ENCODE results near the gene TSEN34. TPM values are rescaled to one million over a fixed set of nuclear protein-coding genes. Genes with fewer than 3 reads are reported as not detected.
A peak's percentile ranks its signal among the peaks of the same experiment; 100 is the strongest.

Gene TSEN34
- total and polyA plus RNA-seq, 7 experiments from 2014 or later: 9.5 to 48.7 (median 23.7) TPM

GRCh38 chr19:54162884-54163283, 28.2 kb upstream of the TSEN34 start:
- H3K9me3 Mint-ChIP-seq: peaks cover 0 to 9% (median 0%) of the 10 kb centered on the region in 11 donors
- Histone ChIP-seq H3K4me3 (ENCODE audit: low read length) (peak overlapping the region; percentile 53), H3K4me1 (ENCODE audit: control insufficient read depth in 2 of 2, insufficient read depth in 2 of 2, low read length in 2 of 2) (peaks cover 26 to 39% of the 10 kb centered on the region in 2 donors), H3K27ac (ENCODE audit: low read depth, low read length) (no peak overlapping the region), H3K9me3 (ENCODE audit: control insufficient read depth in 2 of 3, low read length in 3 of 3) (no peaks in the 10 kb centered on the region), H3K36me3 (ENCODE audit: control insufficient read depth in 2 of 3, insufficient read depth in 3 of 3, low read length in 3 of 3) (peaks cover 0 to 9% (median 4%) of the 10 kb centered on the region in 3 experiments), H3K27me3 (ENCODE audit: control insufficient read depth in 2 of 2, insufficient read depth in 2 of 2, low read length in 2 of 2) (no peaks in the 10 kb centered on the region)
- H3K4me3 Mint-ChIP-seq: peak overlapping the region; percentile 80 to 98 (median 94)
- ATAC-seq: no peak
- intact Hi-C loops (cut with micrococcal nuclease): loop anchor here in 1 of 2 donors (1.0 to 10.0 kb wide), 3 partner anchors 27 to 1492 kb away; partner anchors contain the start of genes RPS9 and U2AF2
- H3K4me1 Mint-ChIP-seq: peaks cover 40 to 71% (median 55%) of the 10 kb centered on the region in 7 donors
- H3K27me3 Mint-ChIP-seq: no peaks in the 10 kb centered on the region
- no peak for DNase-seq
- ChIA-PET POLR2A (interaction anchor here (0.5 to 1.1 kb wide), 3 partner anchors 26 to 40 kb away, joined by 3 read pairs; partner anchors contain the start of genes MBOAT7 and RPS9), CTCF (no interaction called here)
- H3K36me3 Mint-ChIP-seq: peaks cover 0 to 4% (median 0%) of the 10 kb centered on the region in 5 donors
- H3K27ac Mint-ChIP-seq: peak overlapping the region in 8 of 9 donors; percentile 40 to 88 (median 71)

GRCh38 chr19:54164369-54165068, 26.6 kb upstream of the TSEN34 start:
- H3K4me3 Mint-ChIP-seq: peak overlapping the region; percentile 27 to 95 (median 58)
- intact Hi-C loops (cut with micrococcal nuclease): loop anchor here in 1 of 2 donors (10.0 kb wide), 1 partner anchor 1490 kb away; the partner anchor contains the start of gene U2AF2
- no peak overlapping the region for H3K4me3 ChIP-seq (ENCODE audit: low read length)
- ChIA-PET POLR2A (interaction anchor here (0.9 to 1.2 kb wide), 3 partner anchors 25 to 35 kb away, joined by 3 read pairs; partner anchors contain the start of genes MBOAT7 and RPS9), CTCF (interaction anchor here (0.9 kb wide), 1 partner anchor 67 kb away, joined by 3 read pairs; no protein-coding TSS in a partner anchor)
- H3K4me1 ChIP-seq (ENCODE audit: control insufficient read depth in 2 of 2, insufficient read depth in 2 of 2, low read length in 2 of 2): peaks cover 17 to 31% of the 10 kb centered on the region in 2 donors
- H3K27ac ChIP-seq (ENCODE audit: low read depth, low read length): no peak overlapping the region
- peak overlapping the region in 2 of 9 donors; percentile 21 to 49 for H3K27ac Mint-ChIP-seq
- H3K4me1 Mint-ChIP-seq: peaks cover 29 to 55% (median 45%) of the 10 kb centered on the region in 7 donors
- peak in 2 of 9 donors; percentile 50 to 86 for DNase-seq
- H3K9me3 Mint-ChIP-seq: peaks cover 0 to 5% (median 0%) of the 10 kb centered on the region in 11 donors
- H3K36me3 Mint-ChIP-seq: peaks cover 0 to 2% (median 0%) of the 10 kb centered on the region in 5 donors
- H3K9me3 ChIP-seq (ENCODE audit: control insufficient read depth in 2 of 3, low read length in 3 of 3): no peaks in the 10 kb centered on the region
- H3K36me3 ChIP-seq (ENCODE audit: control insufficient read depth in 2 of 3, insufficient read depth in 3 of 3, low read length in 3 of 3): peaks cover 0 to under 1% (median 0%) of the 10 kb centered on the region in 3 experiments
- no peaks in the 10 kb centered on the region for H3K27me3 ChIP-seq (ENCODE audit: control insufficient read depth in 2 of 2, insufficient read depth in 2 of 2, low read length in 2 of 2)
- ATAC-seq: peak; percentile 16
- H3K27me3 Mint-ChIP-seq: no peaks in the 10 kb centered on the region

GRCh38 chr19:54165222-54165621, 25.9 kb upstream of the TSEN34 start:
- peaks cover 29 to 48% (median 38%) of the 10 kb centered on the region in 7 donors for H3K4me1 Mint-ChIP-seq
- peak overlapping the region in 3 of 10 donors; percentile 55 to 91 (median 79) for H3K4me3 Mint-ChIP-seq
- CTCF ChIA-PET: interaction anchor here (0.9 kb wide), 1 partner anchor 66 kb away, joined by 3 read pairs; no protein-coding TSS in a partner anchor
- H3K27me3 Mint-ChIP-seq: no peaks in the 10 kb centered on the region
- intact Hi-C loops (cut with micrococcal nuclease): loop anchor here in 1 of 2 donors (10.0 kb wide), 1 partner anchor 1490 kb away; the partner anchor contains the start of gene U2AF2
- no peak overlapping the region for H3K27ac ChIP-seq (ENCODE audit: low read depth, low read length)
- POLR2A ChIA-PET: interaction anchor here (0.8 kb wide), 1 partner anchor 36 kb away, joined by 3 read pairs; the partner anchor contains the start of gene RPS9
- ATAC-seq (no peak), DNase-seq (no peak)
- H3K9me3 ChIP-seq (ENCODE audit: control insufficient read depth in 2 of 3, low read length in 3 of 3): no peaks in the 10 kb centered on the region
- H3K27ac Mint-ChIP-seq: peak overlapping the region in 1 of 9 donors; percentile 21
- H3K9me3 Mint-ChIP-seq: peaks cover 0 to 3% (median 0%) of the 10 kb centered on the region in 11 donors
- H3K4me3 ChIP-seq (ENCODE audit: low read length): no peak overlapping the region
- no peaks in the 10 kb centered on the region for H3K36me3 ChIP-seq (ENCODE audit: control insufficient read depth in 2 of 3, insufficient read depth in 3 of 3, low read length in 3 of 3)
- peaks cover 0 to 2% (median 0%) of the 10 kb centered on the region in 5 donors for H3K36me3 Mint-ChIP-seq
- H3K4me1 ChIP-seq (ENCODE audit: control insufficient read depth in 2 of 2, insufficient read depth in 2 of 2, low read length in 2 of 2): peaks cover 15 to 29% of the 10 kb centered on the region in 2 donors
- no peaks in the 10 kb centered on the region for H3K27me3 ChIP-seq (ENCODE audit: control insufficient read depth in 2 of 2, insufficient read depth in 2 of 2, low read length in 2 of 2)

GRCh38 chr19:54168174-54168917, 22.8 kb upstream of the TSEN34 start:
- POLR2A ChIA-PET: interaction anchor here (3.0 kb wide), 1 partner anchor 21 kb away, joined by 7 read pairs; the partner anchor contains the start of gene MBOAT7
- Histone ChIP-seq H3K36me3 (ENCODE audit: control insufficient read depth in 2 of 3, insufficient read depth in 3 of 3, low read length in 3 of 3) (no peaks in the 10 kb centered on the region), H3K4me3 (ENCODE audit: low read length) (no peak overlapping the region), H3K27me3 (ENCODE audit: control insufficient read depth in 2 of 2, insufficient read depth in 2 of 2, low read length in 2 of 2) (no peaks in the 10 kb centered on the region), H3K4me1 (ENCODE audit: control insufficient read depth in 2 of 2, insufficient read depth in 2 of 2, low read length in 2 of 2) (peaks cover 4 to 12% of the 10 kb centered on the region in 2 donors), H3K27ac (ENCODE audit: low read depth, low read length) (no peak overlapping the region), H3K9me3 (ENCODE audit: control insufficient read depth in 2 of 3, low read length in 3 of 3) (no peaks in the 10 kb centered on the region)
- Mint-ChIP-seq H3K4me3 (peak overlapping the region in 2 of 10 donors; percentile 8 to 28), H3K9me3 (no peaks in the 10 kb centered on the region), H3K27ac (no peak overlapping the region), H3K27me3 (no peaks in the 10 kb centered on the region), H3K4me1 (peaks cover 10 to 25% (median 17%) of the 10 kb centered on the region in 7 donors), H3K36me3 (no peaks in the 10 kb centered on the region)
- CTCF ChIA-PET: interaction anchor here (1.0 to 3.5 kb wide), 3 partner anchors 21 to 66 kb away, joined by 3 to 12 read pairs (median 4); partner anchors contain the start of gene MBOAT7
- peak; percentile 66 to 94 (median 82) for DNase-seq
- peak; percentile 89 for ATAC-seq
- intact Hi-C loops (cut with micrococcal nuclease): loop anchor here (1.0 to 10.0 kb wide), 5 partner anchors 21 to 1486 kb away; partner anchors contain the start of genes MBOAT7 (in 2 of the 2) and U2AF2 (in 1 of the 2)

GRCh38 chr19:54169149-54169740, 21.9 kb upstream of the TSEN34 start:
- no peak overlapping the region for H3K4me3 Mint-ChIP-seq
- H3K36me3 ChIP-seq (ENCODE audit: control insufficient read depth in 2 of 3, insufficient read depth in 3 of 3, low read length in 3 of 3): no peaks in the 10 kb centered on the region
- H3K27ac ChIP-seq (ENCODE audit: low read depth, low read length): no peak overlapping the region
- POLR2A ChIA-PET: interaction anchor here (0.8 to 3.0 kb wide), 2 partner anchors 10 to 20 kb away, joined by 4 to 7 read pairs; partner anchors contain the start of genes LENG1 and MBOAT7
- no peaks in the 10 kb centered on the region for H3K9me3 ChIP-seq (ENCODE audit: control insufficient read depth in 2 of 3, low read length in 3 of 3)
- DNase-seq: no peak
- CTCF ChIA-PET: interaction anchor here (1.5 to 3.5 kb wide), 3 partner anchors 33 to 65 kb away, joined by 5 to 12 read pairs (median 5); partner anchors contain the start of gene CNOT3
- no peak overlapping the region for H3K27ac Mint-ChIP-seq
- no peaks in the 10 kb centered on the region for H3K9me3 Mint-ChIP-seq
- intact Hi-C loops (cut with micrococcal nuclease): loop anchor here (2.0 to 10.0 kb wide), 2 partner anchors 222 to 1486 kb away; partner anchors contain the start of gene U2AF2 (in 1 of the 2)
- no peaks in the 10 kb centered on the region for H3K36me3 Mint-ChIP-seq
- no peak for ATAC-seq
- peaks cover 6 to 19% (median 11%) of the 10 kb centered on the region in 7 donors for H3K4me1 Mint-ChIP-seq
- H3K4me3 ChIP-seq (ENCODE audit: low read length): no peak overlapping the region
- no peaks in the 10 kb centered on the region for H3K27me3 Mint-ChIP-seq
- H3K4me1 ChIP-seq (ENCODE audit: control insufficient read depth in 2 of 2, insufficient read depth in 2 of 2, low read length in 2 of 2): peaks cover 4 to 9% of the 10 kb centered on the region in 2 donors
- no peaks in the 10 kb centered on the region for H3K27me3 ChIP-seq (ENCODE audit: control insufficient read depth in 2 of 2, insufficient read depth in 2 of 2, low read length in 2 of 2)

Measured in naive thymus-derived CD4-positive, alpha-beta T cell (primary cell).